Stimulated activated CD4-positive, alpha-beta T cell treated with anti-CD3 and anti-CD28 coated beads, Interleukin-4, amount 100 ng/mL, for 48 hours (primary cell): ENCODE measurements around the gene MAP3K12.
A peak's percentile ranks its signal among the peaks of the same experiment; 100 is the strongest.

Experiments
- DNase-seq, 2 donors: peaks; one replicate each; pipeline ENCODE4 v3.0.0-alpha.2; 2020; ENCODE audit warnings: low read depth in 2 of 2

Gene MAP3K12

GRCh38 chr12:53507603-53507885, 8.3 kb upstream of the MAP3K12 start:
- DNase-seq = no peak

DNA sequence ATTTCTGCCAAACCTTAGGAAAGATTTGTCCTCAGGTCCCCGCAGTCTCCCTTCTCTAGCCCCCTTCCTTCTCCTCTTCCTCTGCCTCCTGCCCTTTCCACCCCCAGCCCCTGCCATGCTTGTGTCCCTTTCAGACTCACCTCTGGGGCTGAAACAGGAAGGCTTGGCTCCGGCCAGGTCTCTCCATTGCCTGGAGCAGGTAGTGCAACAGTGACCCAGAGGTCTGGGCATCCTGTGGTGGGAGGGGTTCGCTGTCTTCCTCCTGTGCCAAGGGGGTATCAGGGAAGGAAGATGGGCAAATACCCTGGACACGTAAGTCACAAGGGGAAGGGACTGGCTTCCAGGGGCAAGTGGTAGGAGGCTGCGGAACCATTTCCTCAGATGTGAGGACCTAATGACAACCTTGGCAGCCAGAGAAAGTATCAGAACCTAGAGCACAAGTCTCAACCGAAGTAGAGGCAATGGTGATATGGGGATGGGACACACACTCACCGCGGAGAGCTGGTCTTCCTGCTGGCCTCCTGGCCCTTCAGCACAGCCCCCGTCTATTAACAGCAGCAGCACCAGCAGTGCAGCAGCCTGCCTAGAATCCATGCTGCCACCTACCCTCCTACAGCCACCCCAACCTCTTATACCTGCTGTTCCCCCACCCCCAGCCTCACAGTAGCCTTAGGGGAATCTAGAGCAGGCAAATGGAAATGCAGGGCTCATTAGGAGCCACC, 7.8 kb upstream of the MAP3K12 start, which contains the start of gene NPFF:
Gene NPFF, minus strand, starts transcription at position 604 of the 722 bp plus-strand sequence. Its CDS starts 10 bp downstream, at position 594.
- no peak for DNase-seq

DNA sequence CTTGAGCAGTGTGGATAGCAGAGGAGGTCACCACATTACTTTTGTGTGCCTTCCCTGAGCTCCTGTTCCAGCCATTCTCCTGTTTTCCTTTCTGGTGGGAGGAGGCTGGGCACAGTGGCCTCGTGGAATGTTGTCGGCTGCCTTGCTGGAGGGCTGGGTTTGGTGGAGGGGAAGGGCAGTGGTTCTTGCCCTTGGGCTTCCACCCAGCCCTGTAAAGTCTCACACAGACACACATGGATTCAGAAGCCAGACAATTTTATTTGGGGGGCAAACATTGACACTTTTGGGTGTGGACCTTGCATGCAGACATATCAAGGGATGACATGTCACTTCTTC, 7.2 kb upstream of the MAP3K12 start:
- DNase-seq = no peak

- DNase-seq = no peak
These were observed 6.5 kb upstream of the MAP3K12 start for GRCh38 chr12:53505555-53506449.

DNA sequence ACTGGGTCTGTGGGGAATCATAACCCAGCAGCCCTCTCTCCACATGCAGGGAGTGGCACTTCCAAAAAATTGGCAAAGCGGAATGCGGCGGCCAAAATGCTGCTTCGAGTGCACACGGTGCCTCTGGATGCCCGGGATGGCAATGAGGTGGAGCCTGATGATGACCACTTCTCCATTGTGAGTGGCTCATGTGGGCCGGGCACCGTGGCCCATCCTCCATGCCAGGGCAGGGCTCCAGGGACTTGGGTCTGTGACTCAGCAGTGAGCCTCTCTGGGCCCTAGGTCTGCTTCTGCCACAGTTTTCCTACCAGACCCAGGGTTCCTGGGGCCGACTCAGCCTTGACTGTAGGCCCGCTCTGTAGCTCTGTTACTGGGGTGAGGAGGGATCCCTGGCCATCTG, 5.8 kb upstream of the MAP3K12 start:
- DNase-seq = no peak

GRCh38 chr12:53504004-53504920, 5.0 kb upstream of the MAP3K12 start:
- DNase-seq = no peak

DNA sequence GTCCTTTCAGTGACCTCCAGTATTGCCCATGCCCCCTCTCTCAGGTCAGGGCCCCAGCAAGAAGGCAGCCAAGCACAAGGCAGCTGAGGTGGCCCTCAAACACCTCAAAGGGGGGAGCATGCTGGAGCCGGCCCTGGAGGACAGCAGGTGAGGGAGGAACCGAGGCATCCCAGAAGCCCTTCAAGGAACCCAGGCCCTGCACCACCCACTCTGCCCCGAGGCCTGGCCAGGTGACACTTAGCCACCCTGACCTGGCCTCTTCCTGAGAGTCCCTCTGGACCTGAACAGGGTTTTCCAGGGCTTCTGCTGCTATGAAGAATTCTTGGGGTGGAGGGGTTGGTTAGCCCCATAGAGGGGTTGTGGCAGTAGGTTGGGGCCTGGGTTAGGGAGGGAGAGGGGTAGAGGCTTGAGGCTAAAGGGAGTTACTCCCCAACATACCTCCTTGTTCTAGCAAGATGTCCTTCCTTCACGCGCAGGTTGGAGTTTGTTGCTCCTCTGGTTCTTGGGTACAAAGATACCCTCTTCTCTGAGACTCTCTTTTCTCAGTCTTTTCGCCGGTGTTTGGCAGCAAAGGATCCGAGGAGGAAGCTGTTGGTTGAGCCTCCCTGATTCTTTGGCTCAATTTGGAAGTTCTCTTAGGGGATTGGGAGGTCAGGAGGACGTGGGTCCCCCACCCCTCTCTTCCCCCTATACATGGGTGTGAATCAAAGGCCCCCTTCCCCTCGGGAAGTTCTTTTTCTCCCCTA, 3.9 kb upstream of the MAP3K12 start:
- no peak for DNase-seq

GRCh38 chr12:53502331-53502730, 3.1 kb upstream of the MAP3K12 start:
- DNase-seq = no peak

GRCh38 chr12:53501615-53502181, 2.4 kb upstream of the MAP3K12 start:
- DNase-seq = no peak

- peak; percentile 90 to 97 for DNase-seq
These were observed 1.7 kb upstream of the MAP3K12 start, which contains the start of gene TARBP2 for GRCh38 chr12:53500776-53501614. Gene TARBP2 (plus strand): TSS chr12:53501283. CDS start chr12:53501409, 126 bp downstream.

GRCh38 chr12:53500142-53500775, 1.0 kb upstream of the MAP3K12 start:
- no peak for DNase-seq

DNA sequence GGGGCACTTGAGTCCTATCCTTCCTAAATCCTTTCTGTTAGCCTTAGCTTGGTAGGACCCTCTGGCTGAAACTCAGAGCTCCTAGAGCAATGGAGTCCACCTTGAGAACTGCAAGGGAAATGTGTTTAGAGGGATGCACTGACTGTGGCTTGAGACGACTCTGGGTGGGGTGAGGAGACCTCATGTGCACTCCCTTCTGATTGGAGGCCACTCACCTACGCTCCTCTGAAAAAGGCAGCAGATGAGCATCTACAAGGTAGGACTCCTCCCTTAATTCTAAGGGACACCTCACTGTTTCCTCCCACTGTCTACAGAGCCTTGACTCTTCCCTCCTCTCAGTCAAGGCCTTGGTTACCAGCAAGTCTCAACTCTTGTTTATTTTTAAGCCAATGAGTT, 1.0 kb downstream of the MAP3K12 start:
- no peak for DNase-seq

DNA sequence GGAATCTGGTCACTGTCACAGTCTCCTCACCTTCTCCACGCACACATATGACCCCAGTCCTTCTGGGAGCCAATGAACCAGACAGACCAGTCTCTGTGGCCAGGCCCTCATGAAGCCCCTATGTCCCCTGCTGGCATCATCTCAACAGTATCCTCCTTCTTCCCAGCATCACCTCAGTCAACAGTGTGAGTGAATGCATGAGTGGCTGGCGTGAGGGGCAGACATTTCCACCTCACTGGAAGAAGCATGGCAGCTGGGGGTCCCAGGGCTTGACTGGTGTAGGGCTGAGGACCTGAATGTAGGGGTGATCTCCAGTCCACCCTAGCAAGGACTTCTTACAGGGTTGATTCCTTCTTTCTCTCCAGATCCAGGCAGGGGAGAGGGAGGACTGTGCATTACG, 1.8 kb downstream of the MAP3K12 start:
- DNase-seq = no peak

DNA sequence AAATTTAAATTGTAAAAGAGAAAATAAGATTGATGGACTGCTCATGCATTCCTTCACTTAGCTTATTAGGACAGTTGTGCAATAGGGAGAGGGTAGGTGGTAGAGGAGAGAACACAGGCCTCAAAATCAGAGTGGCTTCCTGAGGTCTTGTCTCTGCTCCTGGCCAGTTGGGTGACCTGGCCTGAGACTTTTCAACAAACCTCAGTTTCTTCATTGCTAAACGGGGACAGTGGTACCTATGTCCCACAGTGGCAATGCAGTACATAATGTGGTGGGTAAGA, 2.6 kb downstream of the MAP3K12 start:
- no peak for DNase-seq

DNA sequence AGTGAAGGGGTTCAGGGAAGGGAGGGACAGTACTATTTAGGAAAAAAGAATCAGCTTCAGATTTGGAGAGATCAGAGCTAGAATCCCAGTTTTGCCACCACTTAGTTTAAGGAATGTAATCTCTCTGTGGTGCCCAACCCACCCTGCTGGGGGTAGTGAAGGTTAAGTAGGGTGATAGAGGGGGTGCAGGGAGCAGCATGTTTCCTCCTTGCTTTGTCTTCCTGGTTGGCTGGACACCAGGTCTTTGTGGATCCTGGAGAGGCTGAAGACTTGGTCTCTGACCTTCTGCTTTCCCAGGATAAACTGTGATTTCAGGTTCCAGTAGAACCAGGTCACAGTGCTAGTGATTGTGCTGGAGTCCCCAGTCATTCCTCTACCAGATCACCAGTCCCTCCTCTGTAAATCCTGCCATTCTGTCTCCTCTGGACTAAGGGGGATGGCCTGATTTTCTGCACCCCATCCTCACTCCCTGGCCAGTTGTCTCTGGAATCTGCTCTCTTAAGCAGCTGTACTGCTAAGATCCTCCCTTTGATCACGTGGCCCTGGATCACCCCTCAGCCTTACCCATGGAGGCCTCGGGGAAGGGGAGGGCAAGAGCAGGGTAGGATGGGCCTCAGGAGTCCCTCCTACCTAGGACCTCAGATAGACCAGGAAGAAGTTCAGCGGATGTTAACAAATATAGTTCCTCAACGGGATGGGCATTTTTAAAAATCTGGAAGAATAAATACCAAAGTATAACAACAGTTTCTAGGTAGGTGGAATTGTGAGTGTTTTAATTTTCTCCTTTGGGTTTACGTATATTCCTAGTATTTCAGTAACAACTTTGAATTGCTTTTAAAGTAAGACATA, 3.1 kb downstream of the MAP3K12 start:
- DNase-seq = no peak

DNA sequence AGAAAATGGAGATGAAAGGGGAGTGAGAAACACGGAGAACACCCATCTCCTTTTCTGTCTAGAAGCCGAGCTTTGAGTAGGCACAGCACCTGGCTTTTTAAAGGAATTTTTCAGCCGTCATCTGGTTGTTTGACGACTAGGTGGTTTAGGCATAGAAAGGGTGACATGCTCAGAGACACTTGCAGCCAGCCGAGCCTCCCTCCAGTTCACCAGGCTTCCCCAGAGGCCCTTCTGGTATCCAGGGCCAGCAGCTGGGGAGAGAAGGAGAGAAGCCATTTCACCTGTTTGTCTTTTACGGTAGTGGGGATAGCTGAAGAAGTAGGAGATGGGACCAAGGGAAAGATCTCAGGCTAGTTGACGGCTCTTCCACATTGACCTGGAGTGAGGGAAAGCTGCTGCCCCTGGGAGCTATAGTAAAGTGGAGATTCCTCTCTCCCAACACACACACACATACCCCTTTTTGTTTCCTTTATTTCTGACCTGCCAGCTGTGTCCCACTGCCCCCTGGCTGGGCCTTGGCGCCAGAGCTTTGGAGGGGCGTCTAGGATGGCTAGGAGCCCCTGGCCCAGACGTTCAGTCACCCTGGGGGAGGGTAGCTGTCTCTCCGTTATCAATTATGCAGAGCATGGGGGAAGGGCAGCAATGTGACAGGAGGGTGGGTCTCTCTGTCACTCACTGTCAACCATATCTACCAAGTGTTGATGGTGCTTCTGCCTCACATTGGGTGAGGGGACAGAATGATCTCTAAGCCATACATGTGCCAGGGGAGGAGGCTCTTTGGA, 5.5 kb downstream of the MAP3K12 start:
- DNase-seq = no peak

DNA sequence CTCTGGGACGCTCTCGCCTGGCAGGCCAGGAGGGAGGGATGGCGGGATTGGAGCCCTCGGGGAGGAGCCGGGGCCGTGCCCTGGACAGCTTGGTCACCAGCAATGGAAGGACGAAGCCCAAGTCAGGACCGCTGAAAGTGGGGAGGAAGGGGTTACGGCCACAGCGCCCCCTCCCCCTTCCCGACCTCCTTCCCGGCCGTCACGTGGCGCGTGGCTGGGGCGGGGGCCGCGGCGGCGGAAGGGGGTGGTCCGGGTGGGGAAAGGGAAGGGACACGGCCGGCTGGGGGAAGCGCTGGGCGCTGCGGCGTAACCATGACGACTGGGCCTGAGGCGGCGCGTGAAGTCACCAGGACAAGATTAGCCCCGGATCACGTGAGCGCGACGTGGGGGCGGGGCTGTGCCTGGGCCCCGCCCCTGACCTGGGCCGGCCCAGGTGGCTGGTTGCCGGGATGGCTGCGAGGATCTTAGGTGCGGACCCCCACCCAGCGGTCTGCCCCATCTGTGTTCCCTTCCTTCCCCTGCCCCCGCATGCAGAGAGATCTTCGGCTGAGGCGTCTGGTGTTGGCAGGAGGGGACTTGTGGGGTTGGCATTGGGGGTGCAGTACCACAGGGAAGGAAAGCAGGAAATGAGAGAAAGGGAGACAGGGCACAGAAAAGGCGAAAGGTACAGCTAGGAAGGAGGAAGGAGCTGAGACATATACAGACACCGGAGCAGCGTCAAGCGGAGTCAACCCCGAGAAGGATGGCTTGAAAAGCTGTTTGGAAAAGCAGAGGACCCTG, 6.2 kb downstream of the MAP3K12 start:
- DNase-seq = peak; percentile 78 to 80
